HG03139 (cell line): ENCODE measurements around the gene HIC1.

ENCODE experiments used
- ATAC-seq: cut with Tn5 transposase; IDR thresholded peaks from one replicate; pipeline ENCODE4 v1.9.1; 2021; ENCODE audit not compliant: unreplicated experiment

HIC1 gene

DNA sequence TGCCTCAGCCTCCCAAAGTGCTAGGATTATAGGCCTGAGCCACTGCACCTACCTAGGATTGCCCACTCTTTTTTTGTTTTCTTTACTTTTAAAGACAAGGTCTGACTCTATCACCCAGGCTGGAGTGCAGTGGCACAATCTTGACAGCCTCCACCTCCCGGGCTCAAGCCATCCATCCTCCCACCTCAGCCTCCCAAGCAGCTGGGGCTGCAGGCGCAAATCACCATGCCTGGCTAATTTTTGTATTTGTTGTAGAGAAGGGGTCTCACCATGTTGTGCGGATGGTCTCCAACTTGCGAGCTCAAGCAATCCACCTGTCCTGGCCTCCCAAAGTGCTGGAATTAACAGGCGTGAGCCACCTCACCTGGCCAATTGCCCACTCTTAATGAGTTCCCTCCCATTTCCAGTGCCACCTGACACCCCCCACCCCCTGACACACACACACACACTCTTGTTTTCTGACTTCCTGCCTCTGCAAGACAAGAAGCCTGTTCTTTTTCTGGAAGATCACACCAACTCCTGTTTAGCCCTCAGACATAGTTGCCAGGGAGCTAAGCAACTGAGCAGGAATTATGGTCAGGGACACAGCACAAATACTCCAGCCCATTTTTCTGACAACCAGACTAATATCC lies 10.5 kb upstream of the HIC1 start:
- no peak for ATAC-seq

DNA sequence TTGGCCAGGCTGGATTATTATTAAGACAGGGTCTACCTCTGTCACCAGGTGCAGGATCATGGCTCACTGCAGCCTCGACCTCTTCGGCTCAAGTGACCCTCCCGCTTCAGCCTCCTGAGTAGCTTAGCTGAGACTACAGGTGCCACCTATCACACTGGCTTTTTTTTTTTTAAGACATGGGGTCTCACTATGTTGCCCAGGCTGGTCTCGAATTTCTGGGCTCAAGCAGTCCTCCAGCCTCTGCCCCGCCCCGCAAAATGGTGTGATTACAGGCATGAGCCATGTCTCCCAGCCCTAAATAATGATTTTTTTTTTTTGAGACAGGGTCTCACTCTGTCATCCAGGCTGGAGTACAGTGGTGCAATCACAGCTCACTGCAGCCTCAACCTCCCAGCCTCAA lies 7.3 kb upstream of the HIC1 start:
- no peak for ATAC-seq

DNA sequence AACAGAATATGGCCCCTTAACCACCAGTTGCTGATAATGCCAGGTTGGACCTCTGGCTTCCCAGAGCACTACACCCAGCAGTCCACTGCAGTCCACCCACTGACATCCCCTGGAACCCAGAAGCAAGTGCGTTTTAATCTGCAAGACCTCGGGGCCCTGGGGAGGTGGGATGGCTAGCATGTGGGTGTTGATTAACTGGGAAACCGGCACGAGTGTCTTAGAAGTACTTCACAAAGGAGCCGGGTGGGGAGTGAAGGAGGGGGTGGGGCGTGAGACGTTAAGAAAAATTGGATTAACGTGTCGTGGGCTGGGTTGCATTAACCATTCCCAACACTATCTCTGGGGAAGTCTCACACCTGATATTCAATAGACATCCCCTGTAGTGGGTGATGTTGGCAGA lies 6.1 kb upstream of the HIC1 start:
- no peak for ATAC-seq

DNA sequence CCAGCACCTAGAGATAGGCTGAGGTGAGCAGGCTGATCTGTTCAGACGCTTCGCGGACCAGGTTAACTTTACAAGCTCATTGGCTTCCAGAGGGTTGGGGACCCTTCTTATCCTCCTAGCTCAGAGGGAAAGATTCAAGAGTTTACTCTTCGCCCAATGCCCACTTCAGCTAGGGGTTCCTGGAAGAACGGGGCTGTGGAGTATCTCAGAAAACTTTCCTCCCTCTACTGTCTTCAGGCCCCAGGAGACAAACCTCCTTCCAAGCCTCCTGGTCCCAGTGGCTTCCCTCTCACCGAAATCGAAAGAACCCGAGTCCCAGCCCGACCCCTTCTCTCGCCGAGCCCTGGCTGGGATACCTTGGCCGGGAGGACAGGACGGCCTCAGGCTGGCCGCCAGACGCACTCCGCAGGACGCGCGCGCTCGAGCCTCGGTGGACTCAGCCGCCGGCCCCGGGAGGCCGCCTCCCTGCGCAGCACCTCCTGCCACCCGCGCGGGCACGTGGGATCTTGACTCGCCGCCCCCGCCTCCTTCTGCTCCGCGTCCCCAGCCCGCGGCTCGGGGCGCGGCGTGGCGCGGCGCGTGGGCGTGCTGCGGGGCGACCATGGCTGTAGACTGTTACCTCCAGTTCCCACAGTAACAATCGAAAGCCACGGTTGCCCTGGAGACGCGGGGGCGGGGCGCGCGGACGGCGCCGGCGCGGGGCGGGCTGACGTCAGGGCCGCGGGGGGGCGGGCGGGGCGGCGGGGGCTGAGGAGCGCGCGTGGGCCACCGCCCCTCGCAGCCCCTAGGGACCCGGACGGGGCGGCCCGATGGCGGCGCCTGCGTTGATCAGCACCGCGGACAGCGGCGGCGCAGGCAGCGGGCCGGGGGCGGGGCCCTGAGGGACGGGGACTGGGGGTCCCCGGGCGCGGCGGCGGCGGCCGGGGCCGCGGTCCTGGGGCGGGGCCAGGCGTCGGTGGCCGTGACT lies 5.3 kb upstream of the HIC1 start:
- ATAC-seq, result peak; percentile 36

DNA sequence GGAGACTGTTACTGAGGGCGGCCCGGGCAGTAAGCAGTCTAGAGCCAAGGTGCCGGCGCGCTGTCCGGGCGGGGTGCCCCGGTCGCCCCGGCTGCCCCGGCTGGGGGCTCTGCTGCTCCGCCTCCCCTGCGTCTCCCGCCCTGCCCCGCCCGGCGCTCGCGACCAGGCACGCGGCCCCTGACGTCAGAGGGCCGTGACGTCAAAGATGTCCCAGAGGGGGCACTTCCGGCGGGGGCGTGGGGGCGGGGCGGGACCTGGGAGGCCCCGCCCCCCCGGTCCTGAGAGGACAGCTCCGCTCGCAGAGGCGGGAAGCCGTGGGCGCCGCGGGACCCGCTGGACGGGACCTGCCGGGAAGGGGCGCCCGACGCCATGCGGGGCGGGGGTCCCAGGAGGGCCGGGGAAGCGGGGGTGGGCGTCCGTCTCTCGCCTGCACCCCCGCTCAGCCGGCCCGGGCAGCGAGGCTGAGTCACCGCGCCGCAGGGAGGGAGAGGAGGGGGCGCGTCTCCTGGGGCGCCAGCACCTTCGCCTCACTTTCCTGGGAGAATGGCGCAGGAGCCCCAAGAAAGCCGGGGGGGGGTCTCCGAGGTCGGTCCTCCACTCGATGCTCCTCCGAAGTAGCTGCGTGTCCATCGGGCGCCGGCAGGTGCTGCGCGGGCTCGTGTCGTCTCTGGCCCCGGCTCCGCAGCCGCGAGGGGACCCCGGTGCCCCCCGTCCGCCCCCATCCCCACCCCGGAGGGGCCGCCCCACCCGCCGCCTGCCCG lies 4.4 kb upstream of the HIC1 start:
- ATAC-seq, result no peak

DNA sequence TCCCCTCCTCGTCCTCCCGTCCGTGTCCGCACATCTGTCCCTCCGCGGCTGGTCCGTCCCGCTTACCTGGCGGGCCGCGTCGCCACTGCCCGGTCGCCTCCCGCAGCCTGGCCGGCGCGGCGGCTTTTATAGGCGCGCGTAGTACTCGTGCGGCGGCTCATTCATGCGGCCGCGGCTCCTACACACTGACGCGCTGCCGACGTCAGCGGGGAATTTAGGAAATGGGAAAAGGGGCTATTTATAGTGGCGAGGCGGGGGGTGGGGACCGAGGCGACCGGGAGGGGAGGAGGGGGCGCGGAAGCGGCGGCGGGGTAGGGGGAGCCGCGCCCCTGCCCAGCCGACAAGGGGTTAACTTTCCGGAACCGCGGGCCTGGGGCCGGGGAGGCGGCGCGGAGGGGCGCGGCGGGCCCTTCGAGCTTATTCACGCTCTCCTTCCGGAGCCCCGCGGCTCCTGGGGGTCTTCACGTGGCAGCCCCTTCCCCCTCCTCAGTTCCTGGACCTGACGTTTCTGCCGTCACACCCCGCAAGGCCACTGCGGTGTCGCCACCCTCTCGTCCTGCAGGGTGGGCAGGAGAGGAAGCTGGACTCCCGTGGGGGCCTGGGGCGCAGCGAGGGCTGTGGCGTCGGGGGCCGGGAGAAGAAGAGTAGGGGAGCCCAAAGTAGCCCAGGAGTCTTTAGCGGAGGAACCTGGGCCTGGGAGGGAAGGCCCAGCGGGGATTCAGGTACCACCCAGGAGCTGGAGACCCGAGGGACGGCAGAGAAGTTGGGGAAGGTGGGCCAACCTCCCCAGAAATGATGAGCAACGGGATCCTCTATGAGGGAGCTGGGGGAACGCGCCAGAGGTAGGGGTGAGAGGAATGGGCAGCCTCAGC lies 3.6 kb upstream of the HIC1 start:
- no peak for ATAC-seq

DNA sequence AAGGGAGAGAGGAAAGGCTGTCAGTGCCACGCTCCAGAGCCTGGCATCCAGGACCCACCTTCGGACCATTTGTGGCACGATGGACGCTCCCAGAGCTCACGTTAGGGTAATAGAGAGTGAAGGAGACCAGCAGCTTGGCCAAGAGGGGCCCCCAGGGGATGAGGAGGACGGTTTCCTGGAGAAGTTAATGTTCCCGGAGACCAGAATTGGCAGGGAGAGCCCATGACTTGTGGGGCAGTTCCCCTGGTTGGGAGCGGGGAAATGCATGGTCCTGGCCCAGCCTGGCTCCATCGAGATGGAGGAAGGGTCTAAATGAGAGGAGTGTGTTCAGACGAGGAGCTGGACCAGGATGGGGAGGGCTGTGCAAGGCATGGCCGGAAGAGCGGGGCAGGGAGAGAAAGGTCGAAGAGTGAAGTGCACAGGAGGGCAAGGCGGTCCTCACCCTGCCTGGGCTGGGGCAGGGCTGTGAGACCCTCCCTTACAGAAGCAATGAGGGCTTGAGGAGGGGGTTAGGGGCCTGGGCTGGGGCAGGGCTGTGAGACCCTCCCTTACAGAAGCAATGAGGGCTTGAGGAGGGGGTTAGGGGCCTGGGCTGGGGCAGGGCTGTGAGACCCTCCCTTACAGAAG lies 2.9 kb upstream of the HIC1 start:
- ATAC-seq, result no peak

DNA sequence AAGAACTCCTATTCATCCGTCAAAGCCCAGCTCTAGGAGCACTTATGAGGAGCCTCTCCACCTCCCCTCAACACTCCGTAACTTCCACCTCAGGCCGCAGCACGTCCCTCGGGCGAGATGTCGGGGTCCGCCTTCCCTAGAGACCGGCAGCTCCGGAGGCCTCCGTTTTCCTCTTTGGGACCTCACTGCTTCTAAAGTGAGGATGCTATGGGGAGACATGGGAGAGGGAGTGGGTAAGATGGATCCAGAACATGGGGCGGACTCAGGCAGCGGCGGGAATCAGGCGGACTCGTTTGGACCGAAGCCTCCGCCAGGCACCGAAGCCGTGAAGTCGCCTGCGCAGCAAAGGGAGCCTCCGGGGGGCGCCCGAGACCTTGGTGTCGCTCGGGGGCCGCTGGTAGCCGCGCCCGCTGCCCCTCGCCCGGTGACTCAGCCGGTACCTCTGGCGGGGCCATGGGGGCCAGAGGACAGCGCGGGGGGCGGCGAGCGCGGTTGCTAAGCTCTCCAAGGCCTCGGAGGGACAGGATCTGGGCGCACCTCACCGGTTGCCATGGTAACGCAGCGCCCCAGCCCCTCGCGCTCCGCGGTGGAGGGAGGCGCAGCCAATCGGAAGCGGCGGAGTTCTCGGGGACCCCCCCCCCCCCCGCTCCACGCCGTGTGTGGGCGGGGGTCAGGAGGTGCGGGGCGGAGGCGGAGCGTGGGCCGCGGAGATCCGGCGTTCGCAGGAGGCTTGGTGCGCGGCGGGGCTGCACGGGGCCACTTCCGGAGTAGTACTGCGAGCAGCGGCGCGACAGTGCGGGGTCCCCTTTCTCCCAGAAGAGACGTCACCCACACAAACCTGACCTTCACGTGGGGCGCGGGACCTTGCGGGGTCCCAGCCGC lies 1.3 kb upstream of the HIC1 start:
- no peak for ATAC-seq

DNA sequence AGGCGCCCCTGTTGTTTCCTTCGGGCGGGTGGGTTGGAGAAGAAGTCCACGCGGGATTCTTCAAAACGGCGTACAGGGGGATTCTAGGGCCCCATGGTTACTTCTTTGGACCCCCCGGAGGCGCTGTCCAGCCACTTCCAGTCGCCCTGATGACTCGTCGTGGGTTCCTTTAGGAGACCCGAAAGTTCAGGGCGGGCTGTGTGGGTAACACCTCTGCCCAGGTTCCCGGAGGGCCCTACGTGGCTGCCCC lies 716 bp upstream of the HIC1 start:
- no peak for ATAC-seq

DNA sequence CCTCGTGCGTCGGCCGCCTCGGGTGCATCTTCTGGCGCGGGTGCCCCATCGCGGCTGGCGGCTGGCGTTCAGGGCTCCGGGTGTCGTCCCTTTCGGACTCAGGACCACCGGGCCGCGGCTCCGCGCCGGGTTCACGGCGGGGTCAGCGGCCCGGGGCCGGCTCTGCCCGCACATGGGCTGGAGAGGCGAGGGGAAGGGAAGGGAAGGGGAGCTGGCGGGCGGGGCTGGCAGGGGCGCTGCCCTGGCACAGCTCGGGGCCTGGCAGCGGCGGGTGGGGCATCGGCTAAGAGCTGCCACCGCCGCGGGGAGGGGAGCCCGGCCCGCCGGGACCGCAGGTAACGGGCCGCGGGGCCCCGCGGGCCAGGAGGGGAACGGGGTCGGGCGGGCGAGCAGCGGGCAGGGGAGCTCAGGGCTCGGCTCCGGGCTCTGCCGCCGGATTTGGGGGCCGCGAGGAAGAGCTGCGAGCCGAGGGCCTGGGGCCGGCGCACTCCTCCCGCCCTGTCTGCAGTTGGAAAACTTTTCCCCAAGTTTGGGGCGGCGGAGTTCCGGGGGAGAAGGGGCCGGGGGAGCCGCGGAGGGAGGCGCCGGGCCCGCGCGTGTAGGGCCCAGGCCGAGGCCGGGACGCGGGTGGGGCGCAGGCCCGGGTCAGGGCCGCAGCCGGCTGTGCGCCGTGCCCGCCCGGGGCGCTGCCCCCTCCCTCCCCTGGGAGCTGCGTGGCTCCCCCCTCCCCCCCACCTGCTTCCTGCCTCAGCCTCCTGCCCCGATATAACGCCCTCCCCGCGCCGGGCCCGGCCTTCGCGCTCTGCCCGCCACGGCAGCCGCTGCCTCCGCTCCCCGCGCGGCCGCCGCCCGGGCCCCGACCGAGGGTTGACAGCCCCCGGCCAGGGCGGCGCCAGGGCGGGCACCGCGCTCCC lies 646 bp downstream of the HIC1 start:
- no peak for ATAC-seq

DNA sequence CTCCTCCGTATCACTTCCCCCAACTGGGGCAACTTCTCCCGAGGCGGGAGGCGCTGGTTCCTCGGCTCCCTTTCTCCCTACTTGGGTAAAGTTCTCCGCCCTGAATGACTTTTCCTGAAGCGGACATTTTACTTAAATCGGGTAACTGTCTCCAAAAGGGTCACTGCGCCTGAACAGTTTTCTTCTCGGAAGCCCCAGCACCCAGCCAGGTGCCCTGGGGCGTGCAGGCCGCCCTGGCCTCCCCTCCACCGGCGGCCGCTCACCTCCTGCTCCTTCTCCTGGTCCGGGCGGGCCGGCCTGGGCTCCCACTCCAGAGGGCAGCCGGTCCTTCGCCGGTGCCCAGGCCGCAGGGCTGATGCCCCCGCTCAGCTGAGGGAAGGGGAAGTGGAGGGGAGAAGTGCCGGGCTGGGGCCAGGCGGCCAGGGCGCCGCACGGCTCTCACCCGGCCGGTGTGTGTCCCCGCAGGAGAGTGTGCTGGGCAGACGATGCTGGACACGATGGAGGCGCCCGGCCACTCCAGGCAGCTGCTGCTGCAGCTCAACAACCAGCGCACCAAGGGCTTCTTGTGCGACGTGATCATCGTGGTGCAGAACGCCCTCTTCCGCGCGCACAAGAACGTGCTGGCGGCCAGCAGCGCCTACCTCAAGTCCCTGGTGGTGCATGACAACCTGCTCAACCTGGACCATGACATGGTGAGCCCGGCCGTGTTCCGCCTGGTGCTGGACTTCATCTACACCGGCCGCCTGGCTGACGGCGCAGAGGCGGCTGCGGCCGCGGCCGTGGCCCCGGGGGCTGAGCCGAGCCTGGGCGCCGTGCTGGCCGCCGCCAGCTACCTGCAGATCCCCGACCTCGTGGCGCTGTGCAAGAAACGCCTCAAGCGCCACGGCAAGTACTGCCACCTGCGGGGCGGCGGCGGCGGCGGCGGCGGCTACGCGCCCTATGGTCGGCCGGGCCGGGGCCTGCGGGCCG lies 1.6 kb downstream of the HIC1 start:
- no peak for ATAC-seq

DNA sequence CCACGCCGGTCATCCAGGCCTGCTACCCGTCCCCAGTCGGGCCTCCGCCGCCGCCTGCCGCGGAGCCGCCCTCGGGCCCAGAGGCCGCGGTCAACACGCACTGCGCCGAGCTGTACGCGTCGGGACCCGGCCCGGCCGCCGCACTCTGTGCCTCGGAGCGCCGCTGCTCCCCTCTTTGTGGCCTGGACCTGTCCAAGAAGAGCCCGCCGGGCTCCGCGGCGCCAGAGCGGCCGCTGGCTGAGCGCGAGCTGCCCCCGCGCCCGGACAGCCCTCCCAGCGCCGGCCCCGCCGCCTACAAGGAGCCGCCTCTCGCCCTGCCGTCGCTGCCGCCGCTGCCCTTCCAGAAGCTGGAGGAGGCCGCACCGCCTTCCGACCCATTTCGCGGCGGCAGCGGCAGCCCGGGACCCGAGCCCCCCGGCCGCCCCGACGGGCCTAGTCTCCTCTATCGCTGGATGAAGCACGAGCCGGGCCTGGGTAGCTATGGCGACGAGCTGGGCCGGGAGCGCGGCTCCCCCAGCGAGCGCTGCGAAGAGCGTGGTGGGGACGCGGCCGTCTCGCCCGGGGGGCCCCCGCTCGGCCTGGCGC lies 2.4 kb downstream of the HIC1 start:
- no peak for ATAC-seq

DNA sequence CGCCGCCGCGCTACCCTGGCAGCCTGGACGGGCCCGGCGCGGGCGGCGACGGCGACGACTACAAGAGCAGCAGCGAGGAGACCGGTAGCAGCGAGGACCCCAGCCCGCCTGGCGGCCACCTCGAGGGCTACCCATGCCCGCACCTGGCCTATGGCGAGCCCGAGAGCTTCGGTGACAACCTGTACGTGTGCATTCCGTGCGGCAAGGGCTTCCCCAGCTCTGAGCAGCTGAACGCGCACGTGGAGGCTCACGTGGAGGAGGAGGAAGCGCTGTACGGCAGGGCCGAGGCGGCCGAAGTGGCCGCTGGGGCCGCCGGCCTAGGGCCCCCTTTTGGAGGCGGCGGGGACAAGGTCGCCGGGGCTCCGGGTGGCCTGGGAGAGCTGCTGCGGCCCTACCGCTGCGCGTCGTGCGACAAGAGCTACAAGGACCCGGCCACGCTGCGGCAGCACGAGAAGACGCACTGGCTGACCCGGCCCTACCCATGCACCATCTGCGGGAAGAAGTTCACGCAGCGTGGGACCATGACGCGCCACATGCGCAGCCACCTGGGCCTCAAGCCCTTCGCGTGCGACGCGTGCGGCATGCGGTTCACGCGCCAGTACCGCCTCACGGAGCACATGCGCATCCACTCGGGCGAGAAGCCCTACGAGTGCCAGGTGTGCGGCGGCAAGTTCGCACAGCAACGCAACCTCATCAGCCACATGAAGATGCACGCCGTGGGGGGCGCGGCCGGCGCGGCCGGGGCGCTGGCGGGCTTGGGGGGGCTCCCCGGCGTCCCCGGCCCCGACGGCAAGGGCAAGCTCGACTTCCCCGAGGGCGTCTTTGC lies 3.1 kb downstream of the HIC1 start:
- no peak for ATAC-seq

DNA sequence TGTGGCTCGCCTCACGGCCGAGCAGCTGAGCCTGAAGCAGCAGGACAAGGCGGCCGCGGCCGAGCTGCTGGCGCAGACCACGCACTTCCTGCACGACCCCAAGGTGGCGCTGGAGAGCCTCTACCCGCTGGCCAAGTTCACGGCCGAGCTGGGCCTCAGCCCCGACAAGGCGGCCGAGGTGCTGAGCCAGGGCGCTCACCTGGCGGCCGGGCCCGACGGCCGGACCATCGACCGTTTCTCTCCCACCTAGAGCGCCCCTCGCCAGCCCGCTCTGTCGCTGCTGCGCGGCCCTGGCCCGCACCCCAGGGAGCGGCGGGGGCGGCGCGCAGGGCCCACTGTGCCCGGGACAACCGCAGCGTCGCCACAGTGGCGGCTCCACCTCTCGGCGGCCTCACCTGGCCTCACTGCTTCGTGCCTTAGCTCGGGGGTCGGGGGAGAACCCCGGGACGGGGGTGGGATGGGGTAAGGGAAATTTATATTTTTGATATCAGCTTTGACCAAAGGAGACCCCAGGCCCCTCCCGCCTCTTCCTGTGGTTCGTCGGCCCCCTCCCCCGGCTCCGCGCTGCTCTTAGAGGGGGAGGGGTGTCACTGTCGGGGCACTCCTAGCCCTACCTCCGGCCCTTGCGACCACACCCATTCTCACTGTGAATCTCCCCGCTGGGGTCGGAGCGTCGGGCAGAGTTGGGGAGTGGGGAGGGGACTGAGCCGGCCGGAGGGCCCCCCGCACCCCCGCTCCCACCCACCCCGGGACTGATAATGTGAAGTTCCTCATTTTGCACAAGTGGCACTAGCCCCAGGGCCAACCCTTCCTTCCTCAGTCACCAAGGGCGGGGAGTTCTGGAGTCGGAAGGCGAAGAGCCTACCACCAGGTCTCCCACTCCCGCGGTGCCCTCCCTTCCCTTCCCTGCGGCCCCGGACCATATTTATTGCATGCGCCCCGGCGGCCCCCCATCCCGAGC lies 4.0 kb downstream of the HIC1 start:
- no peak for ATAC-seq
